CD14-positive monocyte (primary cell): ENCODE data around the gene RASSF9. TPM values are rescaled to one million over a fixed set of nuclear protein-coding genes. Genes with fewer than 3 reads are reported as not detected.

Experiments used
- DNase-seq, 3 donors: peaks; one replicate each; pipeline ENCODE4 v3.0.0-alpha.2; 2011 to 2022
- H2AFZ ChIP-seq: 2 replicates; pipeline ENCODE4 v1.6.0; 2012; ENCODE audit warnings: mild to moderate bottlenecking, low read depth, low read length, inconsistent platforms; ENCODE audit not compliant: insufficient read depth, poor library complexity, severe bottlenecking
- H3K27ac ChIP-seq, 2 donors: 1 replicate in 1 of 2; 2 replicates in 1 of 2; pipeline ENCODE4 v1.5.1; 2012 to 2013; ENCODE audit warnings: low read length in 2 of 2, control low read depth in 1 of 2, inconsistent platforms in 1 of 2, low read depth in 1 of 2, mild to moderate bottlenecking in 1 of 2
- H3K27me3 ChIP-seq, 2 donors: one replicate each; pipeline versions ENCODE4 v1.6.0 to v1.6.1; 2011 to 2013; ENCODE audit warnings: low read length in 2 of 2; ENCODE audit not compliant: control insufficient read depth in 2 of 2, insufficient read depth in 2 of 2
- H3K36me3 ChIP-seq, 2 donors: replicated peaks in 1 of 2; 1 replicate in 1 of 2; 2 replicates in 1 of 2; pipeline versions ENCODE4 v1.5.1 to v1.6.1; 2012 to 2013; ENCODE audit warnings: low read length in 2 of 2, control low read depth in 1 of 2, inconsistent platforms in 1 of 2, mild to moderate bottlenecking in 1 of 2; ENCODE audit not compliant: insufficient read depth in 2 of 2, control insufficient read depth in 1 of 2
- H3K4me1 ChIP-seq, 2 donors: 1 replicate in 1 of 2; 2 replicates in 1 of 2; pipeline versions ENCODE4 v1.5.1 to v1.6.1; 2012 to 2013; ENCODE audit warnings: low read length in 2 of 2, control low read depth in 1 of 2, inconsistent platforms in 1 of 2, mild to moderate bottlenecking in 1 of 2, moderate library complexity in 1 of 2; ENCODE audit not compliant: insufficient read depth in 2 of 2, control insufficient read depth in 1 of 2
- H3K4me2 ChIP-seq: replicated peaks from 2 replicates; pipeline ENCODE3; 2012; ENCODE audit warnings: low read length, moderate library complexity, mild to moderate bottlenecking; ENCODE audit not compliant: poor library complexity, severe bottlenecking; ENCODE audit errors: extremely low read depth
- H3K4me3 ChIP-seq, 3 experiments: fragments of 200-600 bp in 1 of 3; sonication (generic) in 1 of 3; replicated peaks in 1 of 3; 1 replicate in 2 of 3; 2 replicates in 1 of 3; pipeline ENCODE4 v1.5.1; 2011 to 2013; ENCODE audit warnings: low read length in 3 of 3, mild to moderate bottlenecking in 3 of 3, control low read depth in 2 of 3, low read depth in 2 of 3, inconsistent platforms in 1 of 3, moderate library complexity in 1 of 3
- H3K79me2 ChIP-seq: 2 replicates; pipeline ENCODE4 v1.6.0; 2012; ENCODE audit warnings: mild to moderate bottlenecking, control low read depth, inconsistent platforms, low read length, moderate library complexity; ENCODE audit not compliant: insufficient read depth
- H3K9ac ChIP-seq: 2 replicates; pipeline ENCODE4 v1.6.0; 2017; ENCODE audit warnings: low read length, mild to moderate bottlenecking; ENCODE audit not compliant: insufficient read depth, poor library complexity, severe bottlenecking
- H3K9me3 ChIP-seq, 2 donors: replicated peaks in 1 of 2; 1 replicate in 1 of 2; 2 replicates in 1 of 2; pipeline versions ENCODE4 v1.5.1 to v1.6.1; 2012 to 2013; ENCODE audit warnings: low read length in 2 of 2, control low read depth in 1 of 2; ENCODE audit not compliant: control insufficient read depth in 1 of 2, insufficient read depth in 1 of 2
- H4K20me1 ChIP-seq: 2 replicates; pipeline ENCODE4 v1.6.0; 2012; ENCODE audit warnings: mild to moderate bottlenecking, low read length, control low read depth, moderate library complexity; ENCODE audit not compliant: insufficient read depth
- H3K27ac Mint-ChIP-seq, 7 donors: one replicate each; pipeline ENCODE4 v1.8.0; 2020; ENCODE audit warnings: mild to moderate bottlenecking in 7 of 7, mixed read lengths in 7 of 7, moderate library complexity in 6 of 7, inconsistent platforms in 2 of 7
- H3K27me3 Mint-ChIP-seq, 3 donors: one replicate each; pipeline ENCODE4 v1.8.0; 2021 to 2022; ENCODE audit warnings: low read depth in 3 of 3, mild to moderate bottlenecking in 3 of 3, mixed read lengths in 3 of 3, moderate library complexity in 3 of 3, inconsistent platforms in 1 of 3
- H3K36me3 Mint-ChIP-seq, 2 donors: one replicate each; pipeline ENCODE4 v1.8.0; 2020; ENCODE audit warnings: mixed read lengths in 2 of 2, inconsistent platforms in 1 of 2, mild to moderate bottlenecking in 1 of 2
- H3K4me1 Mint-ChIP-seq: one replicate; pipeline ENCODE4 v1.8.0; 2020; ENCODE audit warnings: mild to moderate bottlenecking, mixed read lengths
- H3K4me3 Mint-ChIP-seq, 2 donors: one replicate each; pipeline ENCODE4 v1.8.0; 2020; ENCODE audit warnings: mild to moderate bottlenecking in 2 of 2, mixed read lengths in 2 of 2, moderate library complexity in 1 of 2
- H3K9me3 Mint-ChIP-seq, 7 donors: one replicate each; pipeline ENCODE4 v1.8.0; 2020 to 2022; ENCODE audit warnings: mixed read lengths in 7 of 7, mild to moderate bottlenecking in 6 of 7, moderate library complexity in 6 of 7, inconsistent platforms in 2 of 7
- WGBS: methylation state at CpG from one replicate; pipeline ENCODE4 v1.1.5; 2013; ENCODE audit warnings: missing lambda C conversion rate; ENCODE audit not compliant: insufficient coverage; 5-methylcytosine and 5-hydroxymethylcytosine counted together
- intact Hi-C, 2 donors: fragments of 100-400 bp; cut with micrococcal nuclease; formaldehyde crosslinking; loops; one replicate each; pipeline versions ENCODE4 v1.15.0 to v1.15.1; 2023
- polyA plus RNA-seq, 3 donors: library from polyadenylated mRNA; depleted of rRNA in 1 of 3; unstranded in 2 of 3; stranded (reverse) in 1 of 3; fragments of 300-500 nt in 2 of 3; fragments of >200 nt in 1 of 3; fragmentation: Illumina TruSeq in 2 of 3; gene quantifications; 1 replicate in 2 of 3; 2 replicates in 1 of 3; pipeline ENCODE4 v1.2.3, GENCODE V29; 2012 to 2021
- TF ChIP-seq, protein P1 (sequence below): fragments of 200-600 bp; IDR thresholded peaks from one replicate; pipeline ENCODE4 v1.8.0; 2022; ENCODE audit warnings: antibody characterized with exemption, mild to moderate bottlenecking

RASSF9 gene
- polyA plus RNA-seq, 3 donors = not detected

DNA sequence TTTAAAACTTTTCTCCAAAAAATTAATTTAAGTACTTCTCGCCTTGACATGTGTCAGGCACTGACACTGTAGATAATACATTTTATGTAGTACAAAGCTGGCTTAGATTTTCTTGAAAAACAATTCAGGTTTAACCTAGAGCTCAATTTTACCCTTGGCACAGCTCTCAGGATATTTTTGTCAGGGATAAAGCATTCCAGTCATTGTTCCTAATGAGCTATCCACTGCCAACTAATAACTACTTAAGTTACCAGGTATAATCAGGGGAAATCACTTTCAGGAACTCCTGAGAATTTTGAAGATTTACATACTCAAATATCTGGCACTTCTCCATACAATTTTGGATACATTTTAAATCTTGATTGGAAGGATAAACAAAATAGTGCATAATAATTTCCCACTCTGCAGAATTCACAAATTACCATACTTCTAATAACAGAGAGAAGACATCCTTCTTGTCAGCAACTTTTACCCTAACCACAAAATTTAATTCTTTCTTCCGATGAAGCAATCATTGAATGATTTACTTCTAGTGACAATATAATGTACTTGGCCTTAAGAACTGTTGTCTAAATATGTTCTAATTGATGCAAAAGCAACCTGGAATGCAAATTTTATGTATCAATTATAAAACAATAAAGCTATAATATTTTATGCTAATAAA lies 4.8 kb downstream of the RASSF9 start:
- DNase-seq = no peak
- Histone ChIP-seq H3K4me2 (no peak overlapping the region), H3K36me3 (no peaks in the 10 kb centered on the region), H4K20me1 (no peaks in the 10 kb centered on the region), H3K27me3 (no peaks in the 10 kb centered on the region), H3K9ac (no peak overlapping the region), H3K4me3 (no peak overlapping the region), H3K4me1 (no peaks in the 10 kb centered on the region), H3K79me2 (no peaks in the 10 kb centered on the region), H3K9me3 (no peaks in the 10 kb centered on the region), H3K27ac (no peak overlapping the region), H2AFZ (no peak overlapping the region)
- peaks cover 7% of the 10 kb centered on the region for H3K4me1 Mint-ChIP-seq
- H3K36me3 Mint-ChIP-seq = no peaks in the 10 kb centered on the region
- peaks cover 0 to 3% (median 3%) of the 10 kb centered on the region in 3 donors for H3K27me3 Mint-ChIP-seq
- TF ChIP-seq, protein P1, sequence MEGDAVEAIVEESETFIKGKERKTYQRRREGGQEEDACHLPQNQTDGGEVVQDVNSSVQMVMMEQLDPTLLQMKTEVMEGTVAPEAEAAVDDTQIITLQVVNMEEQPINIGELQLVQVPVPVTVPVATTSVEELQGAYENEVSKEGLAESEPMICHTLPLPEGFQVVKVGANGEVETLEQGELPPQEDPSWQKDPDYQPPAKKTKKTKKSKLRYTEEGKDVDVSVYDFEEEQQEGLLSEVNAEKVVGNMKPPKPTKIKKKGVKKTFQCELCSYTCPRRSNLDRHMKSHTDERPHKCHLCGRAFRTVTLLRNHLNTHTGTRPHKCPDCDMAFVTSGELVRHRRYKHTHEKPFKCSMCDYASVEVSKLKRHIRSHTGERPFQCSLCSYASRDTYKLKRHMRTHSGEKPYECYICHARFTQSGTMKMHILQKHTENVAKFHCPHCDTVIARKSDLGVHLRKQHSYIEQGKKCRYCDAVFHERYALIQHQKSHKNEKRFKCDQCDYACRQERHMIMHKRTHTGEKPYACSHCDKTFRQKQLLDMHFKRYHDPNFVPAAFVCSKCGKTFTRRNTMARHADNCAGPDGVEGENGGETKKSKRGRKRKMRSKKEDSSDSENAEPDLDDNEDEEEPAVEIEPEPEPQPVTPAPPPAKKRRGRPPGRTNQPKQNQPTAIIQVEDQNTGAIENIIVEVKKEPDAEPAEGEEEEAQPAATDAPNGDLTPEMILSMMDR = no peak
- no CpG with 5 or more reads among the region's 2 CpGs for WGBS
- H3K4me3 Mint-ChIP-seq = no peak overlapping the region
- intact Hi-C loops = no loop called here
- H3K27ac Mint-ChIP-seq = no peak overlapping the region
- H3K9me3 Mint-ChIP-seq = peaks cover 0 to 2% (median 0%) of the 10 kb centered on the region in 7 donors

DNA sequence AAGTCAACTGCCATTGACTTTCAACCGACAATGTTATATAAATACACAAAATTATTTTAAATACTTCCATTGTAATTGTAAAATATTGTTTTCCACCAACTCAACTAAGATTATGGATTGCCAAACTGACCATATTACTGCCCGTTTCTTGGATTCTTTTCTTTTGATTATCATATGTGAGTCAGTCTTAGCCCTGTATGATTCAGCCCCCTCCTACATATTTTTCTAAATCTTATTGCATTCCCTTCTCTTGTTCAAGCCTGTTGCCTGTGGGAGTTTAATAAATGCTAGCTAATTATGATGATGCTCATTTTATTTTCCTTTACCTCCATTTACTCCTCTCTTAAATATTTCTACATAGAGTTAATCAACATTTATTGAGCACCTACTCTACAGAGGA lies 6.8 kb downstream of the RASSF9 start:
- no peaks in the 10 kb centered on the region for H3K36me3 Mint-ChIP-seq
- TF ChIP-seq, protein P1 = no peak

More for the DNA sequence above, 6.8 kb downstream of the RASSF9 start:
- H3K36me3 ChIP-seq = no peaks in the 10 kb centered on the region
- H3K9me3 Mint-ChIP-seq = peaks cover 0 to 4% (median 0%) of the 10 kb centered on the region in 7 donors
- no peak overlapping the region for H3K9ac ChIP-seq
- no peak overlapping the region for H2AFZ ChIP-seq
- no peak overlapping the region for H3K4me2 ChIP-seq
- H3K4me1 ChIP-seq = no peaks in the 10 kb centered on the region
- H3K9me3 ChIP-seq = no peaks in the 10 kb centered on the region
- no peak overlapping the region for H3K4me3 Mint-ChIP-seq
- no peak for DNase-seq
- H3K27ac Mint-ChIP-seq = no peak overlapping the region
- no peaks in the 10 kb centered on the region for H4K20me1 ChIP-seq
- no peaks in the 10 kb centered on the region for H3K27me3 Mint-ChIP-seq
- H3K27me3 ChIP-seq = no peaks in the 10 kb centered on the region
- no peaks in the 10 kb centered on the region for H3K4me1 Mint-ChIP-seq
- no peak overlapping the region for H3K4me3 ChIP-seq
- H3K79me2 ChIP-seq = no peaks in the 10 kb centered on the region
- H3K27ac ChIP-seq = no peak overlapping the region
- intact Hi-C loops = no loop called here
- WGBS = no CpG with 5 or more reads among the region's 2 CpGs
